ENCODE measurements around the gene VAV3.

The VAV3 gene

DNA sequence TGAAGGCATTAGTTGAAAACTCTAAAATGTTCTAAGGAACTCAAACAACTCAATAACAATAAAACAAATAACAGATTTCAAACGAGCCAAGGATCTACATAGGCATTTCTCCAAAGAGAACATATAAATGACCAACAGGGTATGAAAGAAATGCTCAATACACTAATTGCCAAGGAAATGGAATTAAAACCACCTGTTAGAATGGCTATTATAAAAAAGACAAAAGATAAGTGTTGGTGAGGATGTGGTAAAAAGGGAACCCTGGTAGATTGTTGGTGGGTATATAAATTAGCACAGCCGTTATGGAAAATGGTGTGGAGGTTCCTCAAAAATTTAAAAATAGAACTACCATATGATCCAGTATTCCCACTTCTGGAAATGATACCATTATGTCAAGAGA, 9.1 kb upstream of the VAV3 start:
- no peak for DNase-seq (ENCODE audit: low spot score)

DNA sequence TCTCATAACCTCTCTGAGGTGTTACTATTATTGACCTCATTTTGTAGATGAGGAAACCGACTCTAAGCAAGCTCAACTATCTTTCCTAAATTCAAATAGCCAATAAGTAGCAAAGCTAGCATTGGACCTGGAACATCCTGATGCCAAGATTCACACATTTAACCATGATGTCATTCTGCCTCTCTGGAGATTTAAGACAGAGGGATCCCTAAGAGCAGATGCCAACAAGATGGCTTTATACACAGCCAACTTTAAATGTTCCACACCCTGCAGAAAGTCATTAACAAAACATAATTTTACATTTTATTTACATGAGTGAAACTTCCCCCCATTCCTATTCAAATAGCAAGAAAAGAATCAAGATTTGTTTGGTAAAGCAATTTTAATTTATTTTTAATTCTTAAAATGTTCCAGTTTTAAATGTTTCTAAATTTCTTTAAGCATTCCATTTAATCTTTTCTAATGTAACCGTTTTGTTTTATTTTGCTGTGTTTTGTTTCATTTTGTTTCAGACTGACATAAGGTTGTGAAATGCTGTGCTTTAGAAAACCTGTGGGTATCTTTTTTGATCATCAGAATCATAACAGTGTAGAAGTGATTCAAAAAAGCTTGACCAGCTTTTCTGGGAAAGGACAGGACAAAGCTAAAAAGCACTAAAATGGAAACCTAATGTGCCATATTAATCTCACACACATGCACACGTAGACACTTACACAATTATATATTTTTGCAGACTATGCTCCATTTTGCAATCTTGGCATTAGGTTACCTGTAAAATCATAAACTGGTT, 7.6 kb upstream of the VAV3 start:
- DNase-seq (ENCODE audit: low spot score) = no peak

DNA sequence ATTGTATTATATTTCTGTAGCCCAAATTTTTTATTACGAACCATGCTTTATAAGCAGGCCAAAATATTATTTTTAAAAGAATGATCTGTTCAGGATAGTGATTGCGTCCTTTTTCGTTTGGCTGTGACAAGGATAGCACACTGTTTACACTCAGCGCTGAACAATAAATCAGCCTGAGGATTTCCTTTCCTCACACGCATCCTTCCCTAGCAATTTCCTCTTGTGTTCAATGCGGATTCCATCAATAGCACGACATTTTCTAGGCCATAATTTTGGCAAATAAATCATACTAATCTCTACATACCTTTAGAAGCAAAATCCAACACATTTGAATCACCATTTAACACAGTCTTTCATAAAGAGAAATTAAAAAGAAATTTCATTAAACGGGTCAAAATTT, 1.6 kb upstream of the VAV3 start:
- no peak for DNase-seq (ENCODE audit: low spot score)

DNA sequence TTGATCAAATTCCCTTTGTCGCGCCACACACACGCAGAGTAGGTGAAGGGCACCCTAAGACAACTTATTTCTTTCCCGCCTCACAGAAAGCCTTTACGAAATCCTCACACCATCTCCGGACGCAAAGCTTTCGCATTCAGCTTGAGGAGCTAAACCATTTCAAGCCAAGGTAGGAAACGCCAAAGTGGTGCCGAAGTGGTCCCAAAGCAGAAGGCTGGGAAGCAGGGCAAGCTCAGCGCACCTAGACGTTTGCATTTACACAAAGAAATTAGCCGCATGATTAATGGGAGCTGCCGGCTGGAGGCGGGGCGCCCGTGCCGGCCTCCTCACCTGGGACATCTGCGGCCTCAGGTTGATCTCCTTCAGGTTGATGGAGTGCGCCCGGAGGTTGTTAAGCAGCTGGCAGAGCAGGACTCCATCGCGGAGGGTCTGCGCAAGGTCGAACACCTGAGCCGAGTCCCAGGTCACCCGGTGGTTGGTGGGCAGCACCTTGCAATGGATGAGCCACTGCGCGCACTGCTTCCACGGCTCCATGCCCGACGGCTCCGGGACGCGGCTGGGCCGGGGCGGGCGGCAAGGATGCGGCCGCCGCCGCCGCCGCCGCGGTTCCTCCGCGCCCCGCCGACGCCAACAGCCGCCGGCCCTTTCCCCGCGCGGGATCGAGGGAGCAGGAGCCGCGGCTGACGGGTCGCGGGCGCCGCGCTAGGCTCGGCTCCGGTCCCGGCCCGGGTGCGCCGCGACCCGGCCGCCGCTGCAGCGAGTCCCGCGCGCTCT, 457 bp downstream of the VAV3 start:
- DNase-seq (ENCODE audit: low spot score) = peak; percentile 56

DNA sequence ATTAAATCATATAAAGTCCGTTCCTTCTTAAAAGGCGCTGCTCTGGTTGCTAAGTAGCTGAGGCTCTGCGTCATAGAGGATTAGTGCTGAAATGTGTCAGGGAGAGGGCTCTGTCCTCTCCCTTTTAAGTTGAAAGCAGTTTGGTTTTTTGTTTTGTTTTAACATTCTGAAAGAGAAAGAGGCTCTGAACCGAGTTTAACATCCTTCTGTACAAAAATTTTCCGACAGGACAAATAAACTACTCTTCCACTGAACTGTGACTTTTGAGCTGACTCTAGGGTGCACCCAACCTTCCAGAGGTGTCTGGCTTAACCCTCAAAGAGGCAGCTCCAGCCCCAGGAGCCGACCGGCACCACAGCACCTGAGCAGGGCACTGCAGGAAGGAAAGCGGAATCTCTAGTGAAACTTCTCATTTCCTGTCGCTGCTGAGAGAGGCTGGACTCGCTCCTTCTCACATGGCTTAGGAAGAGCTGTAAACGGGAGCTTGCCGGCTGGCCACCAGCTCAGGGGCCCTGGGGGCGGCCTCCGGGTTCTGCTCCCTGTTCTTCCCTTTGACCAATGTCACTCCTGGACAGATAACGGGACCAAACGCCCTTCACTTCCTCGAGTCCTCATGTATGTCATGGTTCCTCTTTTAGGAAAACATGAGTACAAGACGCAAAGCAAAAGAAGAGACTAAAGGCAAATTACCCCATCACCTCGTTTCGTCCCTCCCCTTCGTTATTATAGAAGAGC, 1.2 kb downstream of the VAV3 start:
- DNase-seq (ENCODE audit: low spot score) = peak; percentile 52

DNA sequence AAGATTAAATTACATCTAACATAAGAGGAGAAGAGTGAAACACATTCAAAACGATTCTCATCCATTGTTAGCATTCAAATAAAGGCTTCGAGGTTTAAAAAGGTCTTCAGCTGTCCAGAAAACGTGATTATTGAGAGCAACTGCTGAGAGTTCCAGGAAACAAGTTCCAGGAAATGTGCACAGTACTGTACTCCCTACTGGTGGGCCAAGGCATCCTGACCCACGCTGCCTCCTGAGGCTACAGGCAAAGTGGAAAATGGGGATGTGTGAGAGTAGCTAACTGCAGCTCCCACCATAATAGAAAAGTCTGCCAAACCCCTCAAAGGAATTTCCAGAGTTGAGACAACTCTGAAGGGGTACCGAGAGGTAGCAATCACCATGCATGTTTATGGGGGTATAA, 2.0 kb downstream of the VAV3 start:
- no peak for DNase-seq (ENCODE audit: low spot score)

DNA sequence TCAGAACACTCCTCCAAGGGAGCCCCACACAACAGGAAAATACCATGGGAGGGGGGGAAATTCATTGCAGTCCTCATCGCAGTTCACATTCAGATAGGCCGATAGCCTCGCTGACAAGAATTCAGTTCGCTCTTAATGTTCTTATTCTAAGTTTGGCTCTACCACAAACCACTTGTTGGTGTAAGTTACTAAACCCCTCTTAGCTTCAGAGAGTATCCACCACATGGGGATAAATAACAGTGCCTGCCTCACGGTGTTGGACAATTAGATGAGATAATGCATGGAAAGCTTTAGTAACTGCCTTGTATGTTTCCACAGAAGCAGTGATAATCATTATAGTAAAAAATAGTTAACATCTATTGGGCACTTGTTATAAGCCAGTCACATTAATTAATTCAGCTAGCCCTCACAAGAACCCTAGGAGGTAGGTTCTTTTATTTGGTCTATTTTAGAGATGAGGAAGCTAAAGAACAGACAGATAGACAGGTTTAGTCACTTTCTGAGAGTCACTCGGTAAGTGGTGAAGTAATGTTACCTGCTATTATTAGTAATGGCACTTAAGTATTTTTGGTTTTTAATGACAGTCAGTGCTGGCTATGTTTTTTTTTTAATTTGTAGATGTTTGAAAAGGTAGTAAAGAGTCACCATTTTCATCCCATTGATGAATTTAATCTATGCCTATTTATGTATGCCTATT, 10.1 kb downstream of the VAV3 start:
- DNase-seq (ENCODE audit: low spot score) = no peak

DNA sequence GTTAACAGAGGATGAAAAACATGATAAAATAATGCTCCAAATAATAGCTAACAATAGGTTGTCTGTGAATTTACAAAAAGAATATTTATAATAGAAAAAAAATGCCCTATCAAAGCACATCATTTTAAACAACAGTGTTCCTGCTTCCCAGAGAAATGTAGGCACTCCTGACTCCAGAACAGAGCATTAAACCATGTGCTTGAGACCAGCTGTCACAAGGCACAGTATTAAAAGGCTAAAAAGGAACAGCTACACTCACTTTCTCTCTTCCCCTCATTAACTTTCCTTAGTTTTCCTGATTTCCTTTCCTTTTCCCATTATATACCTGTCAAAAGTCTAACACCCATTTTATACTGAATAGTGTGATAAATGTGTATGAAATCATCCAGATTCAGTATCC, 10.9 kb downstream of the VAV3 start:
- DNase-seq (ENCODE audit: low spot score) = no peak

DNA sequence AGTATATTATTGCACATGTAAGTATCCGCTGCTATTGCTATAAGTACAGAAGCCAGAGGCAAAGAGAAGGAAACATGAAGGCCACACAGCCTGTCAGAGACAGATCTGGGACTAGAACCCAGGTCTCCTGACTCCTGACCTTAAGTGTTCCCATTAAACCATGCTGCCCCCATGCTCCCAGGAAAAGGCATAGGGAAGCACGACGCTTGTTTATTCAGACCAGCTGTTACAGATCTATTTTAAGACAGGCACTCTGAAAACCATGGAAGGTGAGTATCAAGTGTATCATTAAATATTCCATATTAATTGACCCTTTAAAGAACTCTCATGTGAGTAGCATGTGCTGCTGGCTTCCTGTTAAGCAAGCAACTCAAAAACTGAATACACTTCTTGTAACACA, 11.4 kb downstream of the VAV3 start:
- DNase-seq (ENCODE audit: low spot score) = no peak

DNA sequence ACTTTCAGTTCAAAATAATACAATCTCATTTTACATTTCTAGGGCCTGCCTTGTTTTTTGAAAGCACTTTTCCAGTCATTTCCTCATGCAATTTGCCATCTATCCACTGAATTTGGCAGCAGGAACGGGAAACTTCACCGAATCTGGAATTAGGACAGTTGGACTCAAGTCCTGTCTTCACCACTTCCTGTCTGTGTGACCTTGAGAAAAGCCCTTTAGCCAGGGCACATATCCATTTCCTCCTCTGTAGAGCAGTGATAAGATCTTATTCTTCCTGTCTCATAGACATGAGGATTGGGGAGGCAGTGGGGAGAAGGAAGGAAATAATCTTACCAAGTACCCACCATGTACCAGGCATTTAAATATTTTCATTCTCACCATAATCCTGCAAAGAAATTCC, 12.0 kb downstream of the VAV3 start:
- no peak for DNase-seq (ENCODE audit: low spot score)

DNA sequence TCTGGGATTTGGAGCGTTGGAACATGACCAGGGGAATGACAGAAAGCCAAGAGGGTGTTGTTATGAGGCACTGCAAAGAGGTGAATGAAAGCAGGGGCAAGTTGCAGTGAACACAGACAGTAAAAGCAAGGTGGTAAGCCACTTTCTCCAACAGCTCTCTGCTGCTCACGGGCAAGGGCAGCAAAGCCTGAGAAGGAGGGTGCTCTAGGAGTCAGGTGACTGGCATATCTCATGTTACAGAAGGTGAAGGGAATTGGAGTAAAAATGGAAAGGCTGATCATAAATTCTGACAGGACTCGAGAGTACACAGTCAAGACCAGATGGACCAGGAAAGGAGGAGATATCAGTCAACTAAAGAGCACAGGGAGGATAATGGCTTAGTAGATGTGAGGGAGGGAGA, 14.5 kb downstream of the VAV3 start:
- DNase-seq (ENCODE audit: low spot score) = no peak

DNA sequence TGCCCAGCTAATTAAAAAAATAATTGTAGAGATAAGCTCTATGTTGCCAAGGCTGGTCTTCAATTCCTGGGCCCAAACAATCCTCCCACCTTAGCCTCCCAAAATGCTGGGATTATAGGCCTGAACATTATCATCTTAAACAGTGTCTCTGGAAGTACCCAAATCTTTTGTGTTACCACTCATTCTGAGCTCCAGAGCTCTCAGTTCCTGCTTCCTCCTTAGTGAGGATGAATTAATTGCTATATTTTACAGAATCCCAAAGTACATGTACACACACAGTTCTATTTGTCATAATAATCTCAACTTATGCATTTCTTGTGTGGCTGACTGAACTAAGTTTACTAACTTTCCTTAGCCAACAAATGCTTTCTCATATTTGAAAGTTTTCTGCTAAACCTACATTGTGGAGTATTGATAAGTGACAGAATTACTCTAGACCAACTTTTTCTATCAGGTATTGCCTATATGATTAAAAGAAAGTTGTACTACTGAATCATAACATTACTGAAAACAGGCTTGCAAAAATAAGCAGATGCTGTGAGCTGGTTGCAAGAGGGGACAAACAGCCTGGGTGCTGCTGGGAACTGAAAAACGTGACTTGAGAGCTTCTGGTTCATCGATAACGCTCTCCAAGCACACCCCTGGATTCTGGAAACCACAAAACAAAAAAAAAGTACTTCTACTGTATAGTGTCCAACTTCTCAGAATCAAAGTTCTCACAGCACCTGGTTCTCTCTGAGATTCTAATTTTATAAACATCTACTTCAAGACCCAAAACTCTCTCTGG, 15.3 kb downstream of the VAV3 start:
- no peak for DNase-seq (ENCODE audit: low spot score)

DNA sequence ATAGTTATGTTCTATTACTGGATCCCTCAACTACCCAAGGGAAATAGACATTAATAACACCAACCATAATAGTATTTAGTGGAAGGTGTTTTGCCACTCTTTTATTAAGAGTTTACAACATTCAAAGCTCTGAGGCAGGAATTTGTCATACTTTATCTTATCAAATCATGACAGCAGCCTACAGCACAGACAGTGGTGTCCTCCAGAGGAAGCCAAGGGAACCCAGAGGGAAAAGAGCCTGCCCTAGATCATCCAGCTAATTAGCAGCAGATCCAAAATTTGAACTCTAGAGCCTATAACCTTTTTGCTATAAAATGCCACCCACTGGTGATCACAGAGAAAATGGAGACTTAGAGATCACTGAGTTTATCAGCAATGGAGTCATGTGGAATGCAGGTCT, 18.2 kb downstream of the VAV3 start:
- DNase-seq (ENCODE audit: low spot score) = no peak

DNA sequence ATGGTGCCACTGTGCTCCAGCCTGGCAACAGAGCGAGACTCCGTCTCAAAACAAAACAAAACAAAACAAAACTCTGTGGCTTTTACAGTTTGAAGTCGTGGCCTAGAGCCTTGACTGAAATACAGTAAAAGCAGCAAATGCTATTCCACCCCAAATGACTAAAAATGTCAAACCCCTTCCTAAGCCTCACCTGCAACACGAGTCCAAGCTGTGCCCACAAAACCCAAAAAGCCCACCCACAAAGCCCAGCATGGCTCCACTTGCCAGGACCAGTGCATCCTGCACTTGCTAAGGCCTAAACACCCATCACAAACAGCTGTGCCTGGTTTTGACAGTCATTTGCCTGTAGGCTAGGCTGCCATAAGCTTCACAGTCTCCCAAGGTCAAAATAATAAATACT, 21.3 kb downstream of the VAV3 start:
- DNase-seq (ENCODE audit: low spot score) = no peak

DNA sequence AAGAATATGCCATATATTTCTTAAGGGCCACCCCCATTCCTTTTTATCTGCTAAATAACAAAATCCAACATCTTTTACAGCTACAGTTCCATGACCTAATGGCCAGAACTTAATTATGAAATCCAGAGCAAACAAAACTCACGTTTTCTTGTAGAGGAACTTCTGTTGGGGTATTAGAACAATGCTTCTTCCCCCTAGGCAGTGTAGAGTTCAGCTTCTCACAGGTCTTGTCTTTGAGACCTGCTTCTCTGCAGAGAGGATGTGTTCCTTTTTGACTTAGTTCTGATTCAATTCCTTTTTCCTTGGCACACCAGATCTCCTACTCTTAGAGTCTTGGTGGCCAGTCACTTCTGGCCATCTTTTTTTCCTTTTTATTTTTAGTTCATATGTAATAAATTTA, 22.2 kb downstream of the VAV3 start:
- DNase-seq (ENCODE audit: low spot score) = no peak

DNA sequence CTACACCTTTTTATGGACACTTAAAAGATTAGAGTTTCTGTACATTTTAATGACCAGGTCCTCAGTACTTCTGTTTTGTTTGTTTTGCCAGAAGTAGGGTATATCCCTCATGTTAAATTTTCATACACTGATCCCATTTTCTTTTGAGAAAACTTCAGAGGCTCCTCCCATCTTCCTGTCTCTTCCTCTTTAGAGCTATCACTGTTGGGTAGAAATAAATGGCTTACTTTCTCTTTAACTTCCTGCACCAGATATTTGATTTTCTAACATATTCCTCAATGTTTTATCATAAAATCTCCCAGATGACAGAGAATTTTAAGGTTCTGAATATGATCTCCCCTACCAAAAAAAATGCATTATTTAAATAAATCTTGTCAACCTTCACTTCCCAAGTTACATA, 23.4 kb downstream of the VAV3 start:
- no peak for DNase-seq (ENCODE audit: low spot score)

DNA sequence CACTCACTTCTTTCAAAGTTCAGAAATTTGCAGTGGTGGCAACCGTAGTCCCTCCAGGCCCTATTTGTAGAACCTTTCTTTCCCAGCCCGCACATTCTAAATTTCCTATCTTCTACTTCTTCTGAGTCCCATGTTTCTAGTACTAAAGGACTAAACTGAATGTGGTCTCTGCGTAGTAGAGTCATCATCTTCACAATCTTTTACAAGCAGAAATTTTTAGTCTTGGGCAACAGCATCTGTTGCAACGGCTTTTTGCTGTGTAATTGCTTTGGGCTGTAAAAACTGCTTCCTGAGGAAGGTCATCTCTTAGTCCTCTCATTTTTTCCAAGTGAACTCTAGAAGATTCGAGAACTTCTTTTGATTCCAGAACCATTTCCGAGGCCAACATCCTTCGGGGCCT, 23.9 kb downstream of the VAV3 start:
- no peak for DNase-seq (ENCODE audit: low spot score)

DNA sequence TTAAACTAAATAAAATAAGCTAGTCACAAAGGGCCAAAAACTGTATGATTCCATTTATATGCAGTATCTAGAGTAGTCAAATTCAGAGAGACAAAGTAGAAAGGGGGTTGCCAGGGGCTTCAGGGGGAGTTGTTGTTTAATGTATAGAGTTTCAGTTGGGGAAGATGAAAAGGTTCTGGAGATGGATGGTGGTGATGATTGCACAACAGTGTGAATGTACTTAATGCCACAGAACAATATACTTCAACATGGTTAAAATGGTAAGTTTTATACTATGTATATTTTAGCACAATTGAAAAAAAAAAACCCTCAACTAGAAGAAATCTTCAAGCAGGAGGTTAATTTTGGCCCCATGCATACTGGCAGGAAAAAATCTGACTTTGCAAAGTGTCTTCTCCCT, 24.3 kb downstream of the VAV3 start:
- DNase-seq (ENCODE audit: low spot score) = no peak

DNA sequence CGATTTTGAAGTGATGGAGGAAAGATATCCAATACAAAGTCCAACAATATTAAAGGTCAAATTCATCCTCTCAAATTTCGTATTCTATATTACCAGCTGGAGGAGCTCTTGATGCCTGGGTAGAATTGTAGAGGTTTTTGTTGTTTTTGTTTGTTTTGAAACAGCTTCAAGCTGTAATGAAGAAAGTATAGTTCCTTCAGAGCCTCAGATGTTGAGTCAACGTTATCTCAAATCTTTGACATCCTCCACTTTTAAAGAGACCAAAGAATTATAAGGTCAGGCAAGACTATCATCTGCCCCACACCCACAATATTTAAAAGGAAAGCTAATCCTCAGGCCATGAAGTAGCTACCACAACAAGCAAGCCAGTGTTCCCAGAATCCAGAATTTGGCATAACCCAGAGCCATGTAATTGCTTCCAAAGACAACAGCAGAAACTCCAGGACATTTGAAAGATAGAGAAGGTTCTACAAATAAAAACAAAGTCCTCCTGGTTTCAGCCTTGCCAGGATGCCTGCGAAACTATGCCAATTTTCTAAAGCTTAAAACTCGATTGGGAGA, 24.9 kb downstream of the VAV3 start:
- no peak for DNase-seq (ENCODE audit: low spot score)

DNA sequence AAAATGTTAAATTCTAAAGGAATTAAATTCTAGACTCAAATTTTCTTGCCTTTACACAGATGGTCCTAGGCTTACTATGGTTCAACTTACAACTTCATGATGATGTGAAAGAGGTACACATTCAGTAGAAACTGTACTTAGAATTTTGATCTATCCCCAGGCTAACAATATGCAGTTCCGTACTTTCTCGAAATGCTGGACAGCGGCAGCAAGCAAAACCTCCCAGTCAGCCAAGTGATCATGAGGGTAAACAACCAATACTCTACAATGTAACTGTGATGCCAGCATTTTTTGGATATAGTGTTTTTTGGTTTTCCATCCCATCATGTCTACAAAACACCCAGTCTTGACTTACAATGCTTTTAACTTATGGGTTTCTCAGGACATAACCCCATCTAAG, 25.7 kb downstream of the VAV3 start:
- DNase-seq (ENCODE audit: low spot score) = no peak

All from ecto neural progenitor cell (in vitro differentiated cells).